Immature natural killer cell (primary cell): ENCODE results near the gene PSMD11. TPM values are rescaled to one million over a fixed set of nuclear protein-coding genes. Genes with fewer than 3 reads are reported as not detected.

Experiments used
- DNase-seq, 3 donors: peaks; one replicate each; pipeline ENCODE4 v3.0.0; 2022; ENCODE audit warnings: mixed read lengths in 1 of 3
- H3K27ac Mint-ChIP-seq, 6 donors: one replicate each; pipeline ENCODE4 v1.8.0; 2020; ENCODE audit warnings: mixed read lengths in 6 of 6, mild to moderate bottlenecking in 5 of 6, inconsistent platforms in 4 of 6, moderate library complexity in 3 of 6
- H3K27me3 Mint-ChIP-seq, 3 donors: one replicate each; pipeline ENCODE4 v1.8.0; 2020 to 2021; ENCODE audit warnings: low read depth in 3 of 3, mild to moderate bottlenecking in 3 of 3, mixed read lengths in 3 of 3, moderate library complexity in 3 of 3, inconsistent platforms in 1 of 3
- H3K36me3 Mint-ChIP-seq, 3 donors: one replicate each; pipeline ENCODE4 v1.8.0; 2020; ENCODE audit warnings: mixed read lengths in 3 of 3, inconsistent platforms in 2 of 3, mild to moderate bottlenecking in 2 of 3
- H3K4me1 Mint-ChIP-seq, 2 donors: one replicate each; pipeline ENCODE4 v1.8.0; 2020; ENCODE audit warnings: inconsistent platforms in 2 of 2, mild to moderate bottlenecking in 2 of 2, mixed read lengths in 2 of 2, moderate library complexity in 1 of 2
- H3K4me3 Mint-ChIP-seq, 5 donors: one replicate each; pipeline ENCODE4 v1.8.0; 2020; ENCODE audit warnings: mild to moderate bottlenecking in 5 of 5, mixed read lengths in 5 of 5, inconsistent platforms in 3 of 5, moderate library complexity in 3 of 5
- H3K9me3 Mint-ChIP-seq, 6 donors: one replicate each; pipeline ENCODE4 v1.8.0; 2020; ENCODE audit warnings: mild to moderate bottlenecking in 6 of 6, mixed read lengths in 6 of 6, inconsistent platforms in 4 of 6, moderate library complexity in 3 of 6
- polyA plus RNA-seq, 3 donors: library from polyadenylated mRNA; unstranded; fragments of 300-500 nt; fragmentation: Illumina TruSeq; gene quantifications; one replicate each; pipeline ENCODE4 v1.2.3, GENCODE V29; 2021

PSMD11 gene
- polyA plus RNA-seq, 3 donors from 2014 or later, result 82.1 to 136 (median 96.4) TPM

- peak overlapping the region in 5 of 6 donors; percentile 48 to 83 (median 78) for H3K27ac Mint-ChIP-seq
- H3K36me3 Mint-ChIP-seq, result peaks cover 3 to 33% (median 10%) of the 10 kb centered on the region in 3 donors
- peaks cover 62 to 67% of the 10 kb centered on the region in 2 donors for H3K4me1 Mint-ChIP-seq
- no peaks in the 10 kb centered on the region for H3K9me3 Mint-ChIP-seq
- H3K4me3 Mint-ChIP-seq, result peak overlapping the region; percentile 87 to 96 (median 93)
- peaks cover 2 to 11% (median 5%) of the 10 kb centered on the region in 3 donors for H3K27me3 Mint-ChIP-seq
- DNase-seq, result peak in 2 of 3 donors; percentile 16 to 20
Observed at GRCh38 chr17:32487473-32488176, 43.3 kb downstream of the PSMD11 start.

GRCh38 chr17:32488177-32488542 lies 43.9 kb downstream of the PSMD11 start:
- Mint-ChIP-seq H3K36me3 (peaks cover 3 to 33% (median 10%) of the 10 kb centered on the region in 3 donors), H3K9me3 (no peaks in the 10 kb centered on the region), H3K4me1 (peaks cover 68 to 72% of the 10 kb centered on the region in 2 donors), H3K27me3 (peaks cover 2 to 11% (median 5%) of the 10 kb centered on the region in 3 donors), H3K27ac (peak overlapping the region; percentile 40 to 77 (median 63)), H3K4me3 (peak overlapping the region; percentile 87 to 96 (median 93))
- no peak for DNase-seq

GRCh38 chr17:32488604-32489180 lies 44.4 kb downstream of the PSMD11 start:
- Mint-ChIP-seq H3K4me1 (peaks cover 69 to 74% of the 10 kb centered on the region in 2 donors), H3K27me3 (peaks cover 2 to 11% (median 5%) of the 10 kb centered on the region in 3 donors), H3K9me3 (no peaks in the 10 kb centered on the region), H3K27ac (peak overlapping the region in 2 of 6 donors; percentile 31 to 53), H3K4me3 (peak overlapping the region; percentile 87 to 96 (median 93)), H3K36me3 (peaks cover 3 to 33% (median 10%) of the 10 kb centered on the region in 3 donors)
- no peak for DNase-seq

- Mint-ChIP-seq H3K36me3 (peaks cover 3 to 33% (median 10%) of the 10 kb centered on the region in 3 donors), H3K4me3 (peak overlapping the region; percentile 87 to 96 (median 93)), H3K4me1 (peaks cover 67% of the 10 kb centered on the region in 2 donors), H3K9me3 (no peaks in the 10 kb centered on the region), H3K27ac (peak overlapping the region in 5 of 6 donors; percentile 17 to 62 (median 48)), H3K27me3 (peaks cover 1 to 11% (median 5%) of the 10 kb centered on the region in 3 donors)
- DNase-seq, result no peak
Observed at GRCh38 chr17:32489320-32490100, 45.2 kb downstream of the PSMD11 start.

GRCh38 chr17:32490101-32490482 lies 45.8 kb downstream of the PSMD11 start:
- DNase-seq, result no peak
- peaks cover 0 to 11% (median 5%) of the 10 kb centered on the region in 3 donors for H3K27me3 Mint-ChIP-seq
- H3K9me3 Mint-ChIP-seq, result no peaks in the 10 kb centered on the region
- H3K4me1 Mint-ChIP-seq, result peaks cover 65 to 68% of the 10 kb centered on the region in 2 donors
- peak overlapping the region in 1 of 6 donors; percentile 28 for H3K27ac Mint-ChIP-seq
- peaks cover 3 to 33% (median 10%) of the 10 kb centered on the region in 3 donors for H3K36me3 Mint-ChIP-seq
- H3K4me3 Mint-ChIP-seq, result peak overlapping the region in 4 of 5 donors; percentile 53 to 93 (median 62)

- Mint-ChIP-seq H3K27ac (peak overlapping the region; percentile 28 to 92 (median 64)), H3K4me3 (peak overlapping the region in 4 of 5 donors; percentile 56 to 68 (median 62))
- peak in 1 of 3 donors; percentile 10 for DNase-seq
Observed at GRCh38 chr17:32491371-32492263, 47.3 kb downstream of the PSMD11 start.

GRCh38 chr17:32492264-32492589 lies 47.9 kb downstream of the PSMD11 start:
- Mint-ChIP-seq H3K27me3 (peaks cover 4 to 6% (median 5%) of the 10 kb centered on the region in 3 donors), H3K9me3 (no peaks in the 10 kb centered on the region), H3K4me3 (peak overlapping the region in 4 of 5 donors; percentile 56 to 65 (median 58)), H3K27ac (peak overlapping the region; percentile 28 to 92 (median 64)), H3K36me3 (peaks cover 3 to 33% (median 10%) of the 10 kb centered on the region in 3 donors), H3K4me1 (peaks cover 65 to 66% of the 10 kb centered on the region in 2 donors)
- DNase-seq, result no peak

More at GRCh38 chr17:32491371-32492263, 47.3 kb downstream of the PSMD11 start:
- no peaks in the 10 kb centered on the region for H3K9me3 Mint-ChIP-seq
- H3K27me3 Mint-ChIP-seq, result peaks cover 0 to 6% (median 5%) of the 10 kb centered on the region in 3 donors
- H3K4me1 Mint-ChIP-seq, result peaks cover 65 to 66% of the 10 kb centered on the region in 2 donors
- H3K36me3 Mint-ChIP-seq, result peaks cover 3 to 33% (median 10%) of the 10 kb centered on the region in 3 donors

- H3K4me1 Mint-ChIP-seq, result peaks cover 60 to 63% of the 10 kb centered on the region in 2 donors
- no peaks in the 10 kb centered on the region for H3K9me3 Mint-ChIP-seq
- H3K36me3 Mint-ChIP-seq, result peaks cover 0 to 29% (median 7%) of the 10 kb centered on the region in 3 donors
- H3K27ac Mint-ChIP-seq, result peak overlapping the region in 5 of 6 donors; percentile 52 to 92 (median 59)
- peaks cover 3 to 5% (median 4%) of the 10 kb centered on the region in 3 donors for H3K27me3 Mint-ChIP-seq
- DNase-seq, result no peak
- H3K4me3 Mint-ChIP-seq, result peak overlapping the region in 4 of 5 donors; percentile 54 to 59 (median 56)
Observed at GRCh38 chr17:32492648-32493289, 48.5 kb downstream of the PSMD11 start.

GRCh38 chr17:32493571-32493970 lies 49.3 kb downstream of the PSMD11 start:
- peaks cover 0 to 5% (median 0%) of the 10 kb centered on the region in 3 donors for H3K27me3 Mint-ChIP-seq
- peaks cover 52 to 55% of the 10 kb centered on the region in 2 donors for H3K4me1 Mint-ChIP-seq
- H3K27ac Mint-ChIP-seq, result no peak overlapping the region
- no peak for DNase-seq
- H3K9me3 Mint-ChIP-seq, result no peaks in the 10 kb centered on the region
- peaks cover 0 to 21% (median 3%) of the 10 kb centered on the region in 3 donors for H3K36me3 Mint-ChIP-seq
- H3K4me3 Mint-ChIP-seq, result no peak overlapping the region

- no peaks in the 10 kb centered on the region for H3K9me3 Mint-ChIP-seq
- H3K27ac Mint-ChIP-seq, result no peak overlapping the region
- peaks cover 48 to 50% of the 10 kb centered on the region in 2 donors for H3K4me1 Mint-ChIP-seq
- H3K36me3 Mint-ChIP-seq, result peaks cover 0 to 17% (median 3%) of the 10 kb centered on the region in 3 donors
- DNase-seq, result no peak
- H3K4me3 Mint-ChIP-seq, result no peak overlapping the region
- H3K27me3 Mint-ChIP-seq, result peaks cover 0 to 5% (median 0%) of the 10 kb centered on the region in 3 donors
Observed at GRCh38 chr17:32493976-32494513, 49.7 kb downstream of the PSMD11 start.

GRCh38 chr17:32494621-32495358 lies 50.5 kb downstream of the PSMD11 start:
- Mint-ChIP-seq H3K27me3 (peaks cover 0 to 5% (median 0%) of the 10 kb centered on the region in 3 donors), H3K36me3 (peaks cover 0 to 9% (median 0%) of the 10 kb centered on the region in 3 donors), H3K4me1 (peaks cover 40 to 42% of the 10 kb centered on the region in 2 donors), H3K4me3 (no peak overlapping the region), H3K9me3 (no peaks in the 10 kb centered on the region), H3K27ac (no peak overlapping the region)
- no peak for DNase-seq
